ENCODE data around the gene CHST11.

The CHST11 gene

DNA sequence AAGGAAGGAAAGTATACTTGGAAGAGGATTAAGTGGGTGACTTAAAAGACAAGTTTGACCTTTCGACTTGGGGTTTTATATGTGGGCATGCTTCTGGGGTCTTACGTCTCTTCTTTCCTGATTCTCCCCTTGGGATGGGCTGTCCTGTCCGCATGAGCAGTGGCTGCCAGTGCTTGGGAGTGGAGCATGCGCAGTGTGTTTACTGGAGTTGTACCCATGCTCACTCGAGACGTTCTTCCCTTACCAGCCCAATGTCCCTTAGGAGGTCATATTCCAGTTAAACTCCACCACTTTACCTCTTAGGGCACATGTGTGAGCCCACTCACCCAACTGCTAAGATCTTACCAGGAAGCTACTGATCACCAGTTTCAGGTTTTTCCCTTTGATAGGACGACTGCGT is 20.0 kb upstream of the CHST11 start (continued):
- no peak for TF ChIP-seq ZBTB7A (tag by site-specific recombination; IDR thresholded peaks at IDR 0.05; ENCODE audit: low read depth)

DNA sequence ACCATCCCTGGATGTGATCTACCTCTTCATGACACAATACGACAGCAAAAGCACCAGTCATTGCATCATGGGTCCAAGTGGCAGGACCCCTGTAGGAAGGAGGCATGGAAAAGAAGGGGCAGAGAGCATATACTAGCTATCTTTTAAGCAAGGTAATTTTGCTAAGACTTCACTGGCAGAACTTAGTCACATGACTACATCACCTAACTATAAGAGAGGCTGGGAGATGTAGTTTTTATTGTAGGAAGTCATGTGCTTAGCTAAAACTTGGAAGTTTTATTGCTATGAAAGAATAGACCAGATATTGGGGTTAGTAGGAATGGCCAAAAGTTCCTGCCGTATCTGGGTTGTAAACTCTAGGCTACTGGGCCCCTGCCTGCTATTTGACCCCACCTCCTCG is 18.6 kb upstream of the CHST11 start:
- Histone ChIP-seq H3K27ac (ENCODE audit: extremely low read depth, low read depth, low read length) (no peak overlapping the region), H3K36me3 (ENCODE audit: control insufficient read depth in 2 of 2, insufficient read depth in 1 of 2, low read length in 2 of 2) (no peaks in the 10 kb centered on the region), H3K9me3 (ENCODE audit: control insufficient read depth, insufficient read depth, low read depth, low read length) (no peaks in the 10 kb centered on the region), H3K4me1 (ENCODE audit: control insufficient read depth, insufficient read depth, low read length) (no peaks in the 10 kb centered on the region), H3K4me3 (ENCODE audit: low read depth, low read length) (no peak overlapping the region)
- no peak for TF ChIP-seq ZNF558 (tag by site-specific recombination; IDR thresholded peaks at IDR 0.05)
- TF ChIP-seq ZFP69B (tag by site-specific recombination; IDR thresholded peaks at IDR 0.05) = no peak
- no peak for TF ChIP-seq ZNF394 (tag by site-specific recombination; IDR thresholded peaks at IDR 0.05; ENCODE audit: borderline replicate concordance)
- TF ChIP-seq, protein P1, sequence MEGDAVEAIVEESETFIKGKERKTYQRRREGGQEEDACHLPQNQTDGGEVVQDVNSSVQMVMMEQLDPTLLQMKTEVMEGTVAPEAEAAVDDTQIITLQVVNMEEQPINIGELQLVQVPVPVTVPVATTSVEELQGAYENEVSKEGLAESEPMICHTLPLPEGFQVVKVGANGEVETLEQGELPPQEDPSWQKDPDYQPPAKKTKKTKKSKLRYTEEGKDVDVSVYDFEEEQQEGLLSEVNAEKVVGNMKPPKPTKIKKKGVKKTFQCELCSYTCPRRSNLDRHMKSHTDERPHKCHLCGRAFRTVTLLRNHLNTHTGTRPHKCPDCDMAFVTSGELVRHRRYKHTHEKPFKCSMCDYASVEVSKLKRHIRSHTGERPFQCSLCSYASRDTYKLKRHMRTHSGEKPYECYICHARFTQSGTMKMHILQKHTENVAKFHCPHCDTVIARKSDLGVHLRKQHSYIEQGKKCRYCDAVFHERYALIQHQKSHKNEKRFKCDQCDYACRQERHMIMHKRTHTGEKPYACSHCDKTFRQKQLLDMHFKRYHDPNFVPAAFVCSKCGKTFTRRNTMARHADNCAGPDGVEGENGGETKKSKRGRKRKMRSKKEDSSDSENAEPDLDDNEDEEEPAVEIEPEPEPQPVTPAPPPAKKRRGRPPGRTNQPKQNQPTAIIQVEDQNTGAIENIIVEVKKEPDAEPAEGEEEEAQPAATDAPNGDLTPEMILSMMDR (tag by site-specific recombination; IDR thresholded peaks at IDR 0.05) = no peak
- TF ChIP-seq ZNF747 (tag by site-specific recombination; IDR thresholded peaks at IDR 0.05) = no peak
- CTCF ChIA-PET = interaction anchor here (0.6 to 1.1 kb wide), 3 partner anchors 9 to 56 kb away, joined by 3 to 5 read pairs (median 3); no protein-coding TSS in a partner anchor
- POLR2A ChIA-PET = no interaction called here

DNA sequence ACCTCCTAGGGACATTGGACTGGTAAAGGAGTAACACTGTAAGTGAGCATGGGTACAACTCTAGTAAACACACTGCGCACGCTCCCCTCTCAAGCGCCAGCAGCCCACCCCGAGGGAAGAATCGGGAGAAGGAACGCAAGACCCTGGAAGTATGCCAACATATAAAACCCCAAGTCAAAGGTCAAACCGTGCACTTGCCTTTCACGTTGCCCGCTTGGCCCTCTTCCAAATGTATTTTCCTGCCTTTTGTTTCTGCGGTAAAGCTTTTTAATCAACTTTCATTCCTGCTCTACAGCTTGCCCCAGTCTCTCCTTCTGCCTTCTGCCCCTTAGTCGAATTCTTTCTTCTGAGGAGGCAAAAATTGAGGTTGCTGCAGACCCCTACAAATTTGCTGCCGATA is 17.6 kb upstream of the CHST11 start:
- Histone ChIP-seq H3K36me3 (ENCODE audit: control insufficient read depth in 2 of 2, insufficient read depth in 1 of 2, low read length in 2 of 2) (no peaks in the 10 kb centered on the region), H3K9me3 (ENCODE audit: control insufficient read depth, insufficient read depth, low read depth, low read length) (no peaks in the 10 kb centered on the region), H3K4me1 (ENCODE audit: control insufficient read depth, insufficient read depth, low read length) (no peaks in the 10 kb centered on the region), H3K4me3 (ENCODE audit: low read depth, low read length) (no peak overlapping the region), H3K27ac (ENCODE audit: extremely low read depth, low read depth, low read length) (no peak overlapping the region)
- POLR2A ChIA-PET = no interaction called here
- CTCF ChIA-PET = interaction anchor here (0.6 to 1.5 kb wide), 3 partner anchors 58 to 268 kb away, joined by 3 to 8 read pairs (median 4); no protein-coding TSS in a partner anchor
- TF ChIP-seq ZNF707 (tag by site-specific recombination; IDR thresholded peaks at IDR 0.05) (no peak), ZNF600 (tag by site-specific recombination; IDR thresholded peaks at IDR 0.05) (no peak), ZNF843 (tag by site-specific recombination; IDR thresholded peaks at IDR 0.05) (no peak), ZSCAN16 (tag by site-specific recombination; IDR thresholded peaks at IDR 0.05) (no peak)
- TF ChIP-seq, protein P2, sequence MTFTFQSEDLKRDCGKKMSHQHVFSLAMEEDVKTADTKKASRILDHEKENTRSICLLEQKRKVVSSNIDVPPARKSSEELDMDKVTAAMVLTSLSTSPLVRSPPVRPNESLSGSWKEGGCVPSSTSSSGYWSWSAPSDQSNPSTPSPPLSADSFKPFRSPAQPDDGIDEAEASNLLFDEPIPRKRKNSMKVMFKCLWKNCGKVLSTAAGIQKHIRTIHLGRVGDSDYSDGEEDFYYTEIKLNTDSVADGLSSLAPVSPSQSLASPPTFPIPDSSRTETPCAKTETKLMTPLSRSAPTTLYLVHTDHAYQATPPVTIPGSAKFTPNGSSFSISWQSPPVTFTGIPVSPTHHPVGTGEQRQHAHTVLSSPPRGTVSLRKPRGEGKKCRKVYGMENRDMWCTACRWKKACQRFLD (tag by site-specific recombination; IDR thresholded peaks at IDR 0.05) = no peak
- TF ChIP-seq, protein P3, sequence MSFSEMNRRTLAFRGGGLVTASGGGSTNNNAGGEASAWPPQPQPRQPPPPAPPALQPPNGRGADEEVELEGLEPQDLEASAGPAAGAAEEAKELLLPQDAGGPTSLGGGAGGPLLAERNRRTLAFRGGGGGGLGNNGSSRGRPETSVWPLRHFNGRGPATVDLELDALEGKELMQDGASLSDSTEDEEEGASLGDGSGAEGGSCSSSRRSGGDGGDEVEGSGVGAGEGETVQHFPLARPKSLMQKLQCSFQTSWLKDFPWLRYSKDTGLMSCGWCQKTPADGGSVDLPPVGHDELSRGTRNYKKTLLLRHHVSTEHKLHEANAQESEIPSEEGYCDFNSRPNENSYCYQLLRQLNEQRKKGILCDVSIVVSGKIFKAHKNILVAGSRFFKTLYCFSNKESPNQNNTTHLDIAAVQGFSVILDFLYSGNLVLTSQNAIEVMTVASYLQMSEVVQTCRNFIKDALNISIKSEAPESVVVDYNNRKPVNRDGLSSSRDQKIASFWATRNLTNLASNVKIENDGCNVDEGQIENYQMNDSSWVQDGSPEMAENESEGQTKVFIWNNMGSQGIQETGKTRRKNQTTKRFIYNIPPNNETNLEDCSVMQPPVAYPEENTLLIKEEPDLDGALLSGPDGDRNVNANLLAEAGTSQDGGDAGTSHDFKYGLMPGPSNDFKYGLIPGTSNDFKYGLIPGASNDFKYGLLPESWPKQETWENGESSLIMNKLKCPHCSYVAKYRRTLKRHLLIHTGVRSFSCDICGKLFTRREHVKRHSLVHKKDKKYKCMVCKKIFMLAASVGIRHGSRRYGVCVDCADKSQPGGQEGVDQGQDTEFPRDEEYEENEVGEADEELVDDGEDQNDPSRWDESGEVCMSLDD (tag by site-specific recombination; IDR thresholded peaks at IDR 0.05) = no peak

DNA sequence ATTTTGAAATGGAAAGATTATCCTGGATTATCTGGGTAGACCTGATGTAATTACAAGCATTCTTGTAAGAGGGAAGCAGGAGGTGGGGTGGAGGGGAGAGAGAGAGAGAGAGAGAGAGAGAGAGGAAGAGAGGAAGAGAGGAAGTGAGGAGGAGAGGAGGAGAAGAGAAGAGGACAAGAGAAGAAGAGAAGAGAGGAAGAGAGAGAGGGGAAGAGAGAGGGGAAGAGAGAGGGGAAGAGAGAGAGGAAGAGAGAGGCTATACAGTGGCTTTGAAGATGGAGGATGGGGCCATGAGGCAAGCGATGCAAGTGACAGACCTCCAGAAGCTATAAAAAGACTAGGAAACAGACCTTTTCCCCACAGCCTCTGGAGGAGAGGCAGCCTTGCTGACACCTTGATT is 13.7 kb upstream of the CHST11 start:
- ChIA-PET POLR2A (no interaction called here), CTCF (no interaction called here)
- H3K36me3 ChIP-seq (ENCODE audit: control insufficient read depth in 2 of 2, insufficient read depth in 1 of 2, low read length in 2 of 2) = no peaks in the 10 kb centered on the region
- TF ChIP-seq ZNF596 (tag by site-specific recombination; IDR thresholded peaks at IDR 0.05) (peak; percentile 97), ZNF366 (tag by site-specific recombination; conservative IDR thresholded peaks at IDR 0.05) (peak; percentile 60; the same call in 1 of the 2 replicates), ZNF776 (tag by site-specific recombination; IDR thresholded peaks at IDR 0.05; ENCODE audit: borderline replicate concordance) (0 out of 2 replicates have a peak, but pooled peaks have one; percentile 30), ZNF548 (tag by site-specific recombination; IDR thresholded peaks at IDR 0.05) (no peak), YY2 (tag by site-specific recombination; IDR thresholded peaks at IDR 0.05) (0 out of 2 replicates have a peak, but pooled peaks have one; percentile 33)
- TF ChIP-seq, protein P4, sequence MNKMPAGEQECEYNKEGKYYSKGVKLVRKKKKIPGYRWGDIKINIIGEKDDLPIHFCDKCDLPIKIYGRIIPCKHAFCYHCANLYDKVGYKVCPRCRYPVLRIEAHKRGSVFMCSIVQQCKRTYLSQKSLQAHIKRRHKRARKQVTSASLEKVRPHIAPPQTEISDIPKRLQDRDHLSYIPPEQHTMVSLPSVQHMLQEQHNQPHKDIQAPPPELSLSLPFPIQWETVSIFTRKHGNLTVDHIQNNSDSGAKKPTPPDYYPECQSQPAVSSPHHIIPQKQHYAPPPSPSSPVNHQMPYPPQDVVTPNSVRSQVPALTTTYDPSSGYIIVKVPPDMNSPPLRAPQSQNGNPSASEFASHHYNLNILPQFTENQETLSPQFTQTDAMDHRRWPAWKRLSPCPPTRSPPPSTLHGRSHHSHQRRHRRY (tag by site-specific recombination; IDR thresholded peaks at IDR 0.05) = 0 out of 2 replicates have a peak, but pooled peaks have one; percentile 34
- no peaks in the 10 kb centered on the region for H3K4me1 ChIP-seq (ENCODE audit: control insufficient read depth, insufficient read depth, low read length)
- H3K27ac ChIP-seq (ENCODE audit: extremely low read depth, low read depth, low read length) = no peak overlapping the region
- H3K9me3 ChIP-seq (ENCODE audit: control insufficient read depth, insufficient read depth, low read depth, low read length) = no peaks in the 10 kb centered on the region
- no peak overlapping the region for H3K4me3 ChIP-seq (ENCODE audit: low read depth, low read length)

All from HEK293 (cell line).